AG08395 (cell line): ENCODE data around the gene CHN2.
A peak's percentile ranks its signal among the peaks of the same experiment; 100 is the strongest.

ENCODE experiments used
- DNase-seq: peaks from one replicate; pipeline ENCODE4 v3.0.0; 2012; ENCODE audit warnings: mixed read lengths, low spot score

The CHN2 gene

DNA sequence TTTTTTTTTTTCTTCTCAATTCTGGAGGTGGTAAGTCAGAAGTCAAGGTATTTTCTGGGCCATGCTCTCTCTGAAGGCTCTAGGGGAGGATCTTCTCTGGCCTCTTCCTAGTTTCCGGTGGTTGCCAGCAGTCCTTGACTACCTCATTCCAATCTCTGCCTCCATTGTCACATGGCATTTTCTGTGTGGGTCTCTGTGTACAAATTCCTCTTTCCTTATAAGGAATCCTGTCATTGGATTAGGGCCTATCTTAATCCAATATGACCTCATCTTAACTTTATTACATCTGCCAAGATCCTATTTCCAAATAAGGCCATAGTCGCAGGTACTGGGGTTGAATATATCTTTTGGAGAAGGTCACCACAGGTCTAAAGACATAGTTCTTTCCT lies 239.8 kb downstream of the CHN2 start:
- DNase-seq: no peak

DNA sequence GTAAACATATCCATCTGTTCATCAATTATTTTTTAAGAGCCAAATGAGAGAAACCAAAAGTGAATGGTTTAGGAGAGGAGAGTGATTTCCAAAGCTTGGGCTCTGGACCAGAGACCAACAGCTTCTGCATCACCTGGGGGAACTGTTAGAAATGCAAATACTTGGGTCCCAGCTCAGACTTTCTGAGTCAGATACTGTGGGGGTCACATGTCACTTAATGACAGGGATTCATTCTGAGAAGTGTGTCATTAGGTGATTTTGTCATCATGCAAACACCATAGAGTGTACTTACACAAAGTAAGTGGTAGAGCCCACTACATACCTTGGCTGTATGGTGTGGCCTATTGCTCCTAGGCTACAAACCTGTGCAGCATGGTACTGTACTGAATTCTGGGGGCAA lies 240.6 kb downstream of the CHN2 start:
- no peak for DNase-seq

DNA sequence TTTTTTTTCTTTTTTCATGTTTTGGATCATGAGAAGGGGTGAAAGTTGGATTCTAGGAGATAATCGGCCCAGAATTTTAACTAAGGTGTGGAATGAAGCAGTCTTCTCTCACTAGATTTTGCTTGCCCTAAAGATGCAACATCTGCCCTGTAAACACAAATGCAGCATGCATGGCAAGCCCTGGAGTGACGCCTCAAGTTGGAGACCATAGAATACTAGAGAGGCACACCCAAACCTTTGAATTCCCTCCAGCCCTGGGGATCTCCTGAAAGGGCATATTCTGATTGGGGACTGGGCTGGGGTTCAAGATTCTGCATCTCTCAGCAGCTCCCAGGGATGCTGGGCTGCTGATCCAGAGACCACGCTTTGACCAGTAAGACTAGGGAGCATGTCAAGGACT lies 241.3 kb downstream of the CHN2 start:
- no peak for DNase-seq

DNA sequence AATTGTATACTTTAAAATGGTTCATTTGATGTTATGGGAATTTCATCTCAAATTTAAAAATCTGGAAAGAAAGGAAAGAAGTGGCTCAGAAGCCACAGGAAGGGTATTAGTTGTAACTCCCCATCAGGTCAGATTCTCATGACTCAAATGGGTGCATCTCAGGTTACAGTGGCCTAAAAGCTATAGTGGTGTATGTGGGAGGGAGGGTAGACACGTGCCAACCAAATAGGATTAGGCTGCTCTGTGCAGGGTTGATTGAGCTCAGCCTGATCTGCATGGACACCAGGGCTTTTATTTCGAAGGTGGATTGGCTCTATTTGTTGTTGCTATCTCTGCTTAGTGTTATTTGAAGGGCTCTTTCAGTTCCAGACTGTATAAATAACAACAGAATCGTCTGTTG lies 247.6 kb downstream of the CHN2 start:
- no peak for DNase-seq

DNA sequence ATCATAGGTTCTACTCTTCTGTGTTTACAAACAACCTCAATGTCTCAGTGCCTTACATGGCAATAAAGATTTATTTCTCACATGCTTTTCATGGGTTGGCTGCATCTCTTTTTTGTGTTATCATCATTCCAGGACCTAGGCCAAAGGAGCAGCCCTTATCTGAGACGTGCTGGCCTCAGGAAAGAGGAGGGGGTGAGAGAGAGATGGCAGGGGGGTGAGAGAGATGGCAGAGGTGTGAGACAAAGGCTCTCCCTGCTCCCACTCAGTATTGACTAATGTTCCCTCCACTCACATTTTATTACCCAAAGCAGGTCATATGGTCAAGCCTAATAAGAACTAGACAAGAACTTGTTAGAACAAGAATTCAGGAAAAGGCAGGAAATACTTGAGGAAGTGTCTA lies 249.0 kb downstream of the CHN2 start:
- DNase-seq: no peak

DNA sequence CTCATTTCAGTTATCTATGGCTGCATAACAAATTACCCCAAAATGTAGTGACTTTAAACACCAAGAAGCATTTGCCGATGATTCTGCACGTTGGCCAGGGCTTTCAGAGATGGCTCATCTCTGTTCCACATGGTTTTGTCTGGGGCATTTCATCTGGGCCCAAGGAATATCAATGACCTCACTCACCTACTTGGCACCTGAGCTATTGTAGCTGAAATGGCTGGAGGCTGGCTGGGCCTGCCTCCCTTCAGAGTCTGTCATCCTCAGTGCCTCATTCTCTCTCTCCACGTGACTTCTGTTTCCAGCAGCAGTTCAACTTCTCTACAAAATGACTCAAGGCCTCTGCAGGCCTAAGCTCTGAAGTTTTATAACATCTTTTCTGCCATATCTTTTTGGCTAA lies 249.7 kb downstream of the CHN2 start:
- DNase-seq: no peak

DNA sequence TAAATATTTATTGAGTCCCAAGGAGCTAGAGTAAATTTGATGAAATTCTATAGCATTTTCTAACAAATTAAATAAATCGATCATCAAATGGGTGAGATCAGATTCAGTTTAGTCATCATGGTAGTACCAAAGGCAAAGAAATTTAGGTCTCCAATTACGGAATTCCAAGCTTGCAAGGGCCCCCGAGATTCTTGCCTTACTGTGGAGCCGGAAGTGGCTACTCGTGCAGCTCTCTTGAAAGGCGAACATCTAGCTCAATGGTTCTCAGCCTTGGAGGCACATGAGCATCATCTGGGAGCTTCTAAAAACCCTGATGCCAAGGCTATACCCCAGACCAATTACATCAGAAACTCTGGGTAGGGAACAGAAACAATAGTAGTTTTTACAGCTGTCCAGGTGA lies 251.2 kb downstream of the CHN2 start:
- no peak for DNase-seq

DNA sequence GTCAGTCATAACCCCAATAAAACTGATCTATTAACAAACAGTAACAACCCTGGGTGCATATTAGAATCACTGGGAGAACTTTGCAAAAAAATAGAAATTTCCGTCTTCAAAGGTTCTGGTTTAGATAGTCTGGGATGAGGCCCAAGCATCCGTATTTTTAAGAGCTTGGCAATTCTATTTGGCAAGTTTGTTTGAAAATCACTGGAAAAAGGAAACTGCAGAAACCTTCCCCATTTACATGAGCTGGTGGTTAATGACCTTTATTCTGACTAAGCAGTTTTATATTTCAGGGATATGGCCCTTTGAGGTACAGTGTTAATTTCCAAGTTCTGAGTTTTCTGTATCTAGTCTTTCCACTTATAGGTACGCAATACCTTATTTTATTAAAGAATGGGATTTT lies 253.3 kb downstream of the CHN2 start:
- no peak for DNase-seq

DNA sequence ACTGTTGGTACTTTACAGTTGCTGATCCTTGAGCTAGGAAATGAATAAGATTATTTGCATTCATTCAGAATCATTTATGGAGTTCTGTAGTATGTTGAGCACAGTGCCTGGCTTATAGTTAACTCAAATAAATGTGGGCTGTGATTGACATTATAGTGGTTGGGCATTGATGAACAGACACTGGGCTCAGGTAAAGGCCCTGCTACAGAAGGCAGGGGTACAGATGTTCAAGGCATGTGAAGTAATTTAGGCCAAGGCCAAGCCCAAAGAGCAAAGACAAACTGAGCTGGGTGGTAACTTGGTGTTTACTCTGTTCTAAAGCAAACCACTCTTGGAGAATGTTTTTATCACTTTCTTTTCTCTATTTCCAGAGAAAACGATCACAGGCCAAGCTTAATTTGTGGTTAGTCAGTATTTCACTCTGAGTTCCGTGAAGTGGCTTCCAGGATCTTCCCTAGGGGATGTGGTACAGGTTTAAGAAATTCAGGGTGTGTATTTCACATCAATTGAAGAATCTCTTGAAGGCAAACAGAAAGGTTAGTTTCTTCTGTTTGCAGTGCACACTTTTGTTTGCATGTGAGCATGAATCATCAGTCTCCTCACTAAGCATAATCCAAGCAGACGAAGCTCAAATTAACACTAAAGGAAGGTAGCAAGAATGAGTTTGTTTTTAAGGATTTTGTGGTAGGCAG lies 255.1 kb downstream of the CHN2 start:
- DNase-seq: no peak

DNA sequence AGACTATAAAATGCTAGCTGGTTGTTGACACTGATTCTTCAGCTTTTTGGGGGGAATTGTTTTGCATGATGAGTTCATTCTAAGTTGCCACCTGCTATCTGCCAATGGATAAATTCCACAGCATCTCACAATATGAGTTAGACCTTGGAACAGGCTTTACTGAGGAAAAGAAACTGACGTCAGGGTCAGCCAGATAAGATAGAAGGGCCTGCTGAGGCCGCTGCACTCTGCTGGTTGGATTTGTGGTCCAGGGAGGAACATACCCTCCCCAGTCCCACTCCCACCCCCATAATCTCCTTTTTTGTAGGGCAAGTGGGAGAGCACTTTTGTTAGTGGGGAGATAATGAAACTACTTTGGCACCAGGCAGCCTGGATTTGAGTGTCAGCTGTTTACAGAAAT lies 258.4 kb downstream of the CHN2 start:
- no peak for DNase-seq

DNA sequence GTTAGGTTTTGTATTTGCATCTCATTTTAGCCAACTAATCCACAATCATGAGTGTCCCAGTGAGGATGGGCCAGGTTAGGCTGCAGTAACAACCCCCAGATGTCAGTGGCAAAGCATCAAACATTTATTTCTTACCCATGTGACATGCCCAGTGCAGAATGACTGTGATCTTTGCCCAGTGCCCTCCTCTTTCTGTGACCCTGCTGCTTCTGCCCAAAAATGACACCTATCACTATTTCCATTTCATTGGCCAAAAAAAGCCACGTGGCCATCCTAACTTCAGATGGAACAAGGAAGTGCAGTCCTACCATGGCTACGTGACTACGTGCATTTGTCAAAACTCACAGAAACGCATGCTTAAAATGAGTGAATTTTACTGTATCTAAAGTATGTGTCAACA lies 259.9 kb downstream of the CHN2 start:
- no peak for DNase-seq

DNA sequence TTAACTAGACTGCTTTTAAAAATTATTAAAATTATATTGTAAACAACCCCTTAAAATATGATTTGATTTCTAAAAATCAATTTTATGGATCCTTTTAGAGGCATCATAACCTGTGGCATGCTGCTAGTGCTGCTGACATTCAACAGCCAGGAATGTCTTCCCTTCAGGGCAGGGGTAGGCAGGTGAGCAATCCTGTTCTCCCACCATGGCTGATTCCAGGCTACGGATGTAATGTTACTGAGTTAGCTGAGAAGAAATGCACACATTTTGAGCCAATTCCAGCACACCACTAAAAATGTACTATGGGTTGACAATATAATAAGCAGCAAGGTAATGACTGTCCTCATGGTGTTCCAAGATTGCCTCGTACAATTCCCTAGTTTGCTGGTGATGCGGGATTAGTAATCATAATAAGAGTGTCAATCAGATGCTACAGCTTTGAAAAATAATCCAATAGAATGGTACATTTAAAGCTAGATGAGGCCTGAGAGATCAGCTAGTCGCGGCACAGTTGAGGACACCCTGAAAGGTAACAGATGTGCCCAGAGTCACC lies 260.4 kb downstream of the CHN2 start:
- DNase-seq: no peak

DNA sequence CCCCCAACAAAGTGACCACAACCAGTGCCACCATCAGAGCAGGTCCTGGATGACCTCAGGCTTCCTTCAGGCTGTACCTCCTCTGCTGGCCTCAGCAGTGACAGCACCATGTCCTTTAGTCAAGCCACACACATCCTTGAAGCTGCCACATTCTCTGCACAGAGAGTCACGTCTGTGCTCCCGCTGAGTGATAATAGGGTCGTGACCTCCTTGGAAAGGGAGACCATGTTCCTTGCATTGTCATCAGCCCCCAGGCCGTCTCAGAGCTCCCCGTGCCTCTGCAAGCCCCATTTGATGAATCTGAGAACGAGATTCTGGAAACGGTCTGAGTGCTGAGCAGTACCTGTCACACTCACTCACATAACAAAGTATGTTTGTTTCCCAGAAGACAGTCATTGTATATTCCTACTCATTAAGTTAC lies 262.6 kb downstream of the CHN2 start:
- DNase-seq: no peak

DNA sequence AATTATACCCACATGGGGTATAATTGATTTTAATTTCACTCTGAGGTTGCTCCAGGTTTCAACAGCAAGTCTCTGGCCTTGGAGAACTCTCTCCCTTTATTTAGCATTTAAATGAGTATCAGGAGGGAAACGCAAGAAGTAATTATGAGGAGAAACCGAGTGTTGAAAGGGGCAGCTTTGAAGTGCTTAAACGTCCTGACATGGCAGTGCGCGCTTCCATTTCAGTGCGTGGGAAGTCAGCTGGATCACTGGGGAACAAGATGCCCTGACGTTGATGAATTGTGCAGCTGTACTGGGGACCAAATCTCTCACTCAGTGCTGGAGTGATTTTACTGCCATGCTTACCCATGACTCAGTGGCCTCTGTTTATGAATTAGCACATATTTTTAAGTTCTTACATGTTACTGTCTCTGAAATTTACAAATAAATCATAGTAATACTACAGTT lies 263.0 kb downstream of the CHN2 start:
- DNase-seq: peak; percentile 26

DNA sequence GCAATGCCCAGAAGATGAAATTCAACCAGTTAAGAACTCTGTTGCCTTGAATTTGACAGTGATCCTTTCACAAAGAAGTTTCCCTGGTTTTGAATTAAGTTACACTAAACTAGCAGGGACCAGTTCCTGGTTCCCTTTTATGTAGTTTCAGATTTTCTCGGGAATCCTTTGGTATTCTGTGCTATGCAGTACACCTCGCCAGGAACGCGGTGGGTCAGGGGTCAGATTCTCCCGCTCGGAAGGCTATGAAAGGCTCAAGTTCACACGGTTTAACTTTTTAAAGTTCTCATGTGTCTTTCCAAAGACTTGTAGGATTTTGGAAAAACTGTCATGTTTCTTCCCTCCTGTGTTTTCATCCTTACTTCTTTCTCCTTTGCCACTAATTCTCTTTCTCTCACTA lies 264.4 kb downstream of the CHN2 start:
- no peak for DNase-seq

DNA sequence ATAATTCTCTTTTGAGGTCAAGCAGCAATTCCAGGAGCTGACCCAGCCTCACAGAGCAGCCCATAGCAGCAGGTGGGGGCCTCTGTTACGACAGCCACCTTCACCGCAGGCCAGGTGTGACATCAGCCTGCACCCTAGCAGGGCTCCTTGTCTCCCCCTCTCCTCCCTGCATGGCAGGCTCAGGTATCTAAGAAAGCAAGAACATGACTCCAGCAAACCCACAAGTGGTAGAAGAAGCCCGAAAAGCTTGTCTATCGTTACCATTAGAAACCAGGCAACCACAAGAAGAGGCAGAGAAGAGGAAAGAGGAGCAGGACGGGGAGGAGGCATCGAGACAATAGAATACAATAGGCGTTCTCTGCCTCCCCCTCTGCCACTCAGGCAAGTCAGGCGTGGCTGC lies 265.0 kb downstream of the CHN2 start:
- no peak for DNase-seq

DNA sequence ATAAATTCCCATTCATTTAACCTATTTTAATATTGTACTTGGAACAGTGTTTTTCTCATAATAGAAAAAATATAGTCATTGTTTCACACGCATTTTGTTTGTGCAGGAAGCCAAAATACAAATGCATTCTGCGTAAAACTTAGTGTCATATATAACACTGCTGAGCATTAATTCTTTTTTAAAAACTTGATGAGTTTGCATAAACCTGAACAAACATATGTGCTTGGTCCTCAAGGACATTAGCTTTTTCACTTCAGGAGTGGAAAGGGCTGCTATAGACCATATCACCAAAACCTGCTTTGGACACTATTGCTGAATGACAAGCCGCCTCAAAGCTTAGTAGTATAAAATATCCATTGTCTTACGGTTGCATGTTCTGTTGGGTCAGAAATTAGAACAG lies 267.4 kb downstream of the CHN2 start:
- DNase-seq: no peak

DNA sequence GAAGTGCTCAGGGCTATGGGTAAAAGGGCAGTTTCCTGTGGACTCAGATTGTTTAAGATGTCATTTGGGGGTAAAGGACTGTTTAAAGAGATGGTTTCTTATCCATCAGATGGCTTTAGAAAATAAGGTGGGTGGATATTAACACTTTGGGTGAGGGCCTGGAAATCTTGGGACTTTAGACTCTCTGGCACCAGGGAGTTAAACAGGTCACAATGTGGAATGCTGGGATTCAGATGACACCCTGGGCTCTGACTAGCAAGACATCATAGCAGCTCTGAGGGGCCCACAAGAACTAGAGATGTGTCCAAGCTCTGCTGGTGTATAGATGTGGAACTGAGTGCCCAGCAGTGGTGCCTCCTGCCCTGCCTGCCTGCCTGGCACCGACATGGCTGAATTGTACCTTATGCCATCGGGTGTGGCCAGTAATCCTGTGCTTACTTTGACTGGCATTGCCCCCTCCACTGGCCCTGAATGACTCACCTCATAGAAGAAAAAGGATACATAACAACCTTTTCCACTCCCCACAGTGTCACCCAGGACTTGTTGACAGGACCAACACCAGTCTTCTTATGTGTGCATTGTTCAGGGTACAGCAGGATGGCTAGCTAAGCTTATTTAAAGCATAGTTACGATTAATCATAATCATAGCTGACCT lies 269.1 kb downstream of the CHN2 start:
- DNase-seq: no peak

DNA sequence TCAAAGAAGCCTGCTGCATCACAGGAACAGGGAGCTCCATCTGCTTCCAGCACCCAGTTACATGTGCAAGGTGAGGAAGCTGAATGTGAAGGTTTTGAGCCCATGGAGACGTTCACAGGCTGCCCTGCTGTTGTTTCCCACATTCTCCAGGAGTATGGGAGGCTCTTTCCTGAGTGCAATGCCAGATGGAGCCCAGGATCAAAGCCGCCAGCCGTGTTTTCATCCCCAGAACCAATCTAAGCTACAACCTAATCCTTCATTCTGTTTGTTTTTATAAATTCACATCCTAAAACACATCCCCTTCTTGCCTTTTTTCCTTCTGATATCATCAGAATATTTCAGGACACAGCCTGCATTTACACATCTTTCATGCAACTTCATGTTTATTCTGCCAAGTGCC lies 270.2 kb downstream of the CHN2 start:
- no peak for DNase-seq

DNA sequence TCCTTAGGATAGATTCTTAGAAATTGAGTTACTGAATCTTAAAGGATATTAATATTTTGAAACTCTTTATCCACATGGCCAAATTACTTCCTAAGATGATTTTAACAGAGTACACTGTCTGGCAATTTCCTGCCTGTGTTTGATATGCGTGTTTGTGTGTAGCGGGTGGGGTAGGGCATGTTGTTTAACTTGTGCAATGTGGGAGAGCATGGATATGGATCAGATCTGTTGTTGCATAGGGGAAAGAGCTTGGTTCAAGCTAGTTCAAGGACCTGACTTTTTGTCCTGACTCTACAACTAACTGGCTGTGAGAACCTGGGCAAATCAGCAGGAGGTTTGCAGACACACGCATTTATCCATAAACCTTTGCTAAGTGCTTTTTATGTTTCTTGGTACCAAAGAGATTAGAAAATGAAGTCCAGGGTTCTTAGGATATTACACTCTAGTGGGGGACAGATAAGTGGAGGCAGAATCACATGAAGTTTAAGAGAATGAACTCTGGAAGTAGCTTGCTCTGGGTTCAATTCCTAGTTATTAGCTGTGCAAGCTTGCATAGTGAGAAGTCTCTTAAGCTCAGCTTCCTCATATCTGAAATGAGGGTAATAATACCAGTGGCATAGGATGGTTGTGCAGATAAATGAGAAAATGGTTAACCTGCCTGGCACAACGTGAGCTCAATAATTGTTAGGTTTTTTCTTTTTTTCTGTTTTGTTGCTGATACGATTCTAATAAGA lies 272.8 kb downstream of the CHN2 start:
- no peak for DNase-seq

DNA sequence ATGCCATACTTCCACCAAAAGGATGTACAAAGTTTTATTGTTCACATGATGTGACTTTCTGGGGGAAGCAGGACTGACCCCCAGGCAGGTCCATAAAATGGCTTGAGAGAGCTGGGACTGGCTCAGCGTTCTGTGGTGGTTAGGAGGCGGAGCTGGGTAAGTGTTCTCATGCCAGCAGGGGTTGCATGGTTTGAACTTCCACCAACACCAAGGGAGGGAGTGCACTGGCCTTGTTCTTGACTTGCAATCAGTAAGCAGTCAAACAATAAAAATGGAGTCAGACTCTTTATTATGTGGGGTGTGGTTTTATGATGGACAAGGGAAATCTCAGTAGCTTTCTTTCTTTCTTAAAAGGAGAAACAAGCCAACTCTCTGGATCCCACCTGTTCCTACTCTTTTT lies 273.6 kb downstream of the CHN2 start:
- no peak for DNase-seq

DNA sequence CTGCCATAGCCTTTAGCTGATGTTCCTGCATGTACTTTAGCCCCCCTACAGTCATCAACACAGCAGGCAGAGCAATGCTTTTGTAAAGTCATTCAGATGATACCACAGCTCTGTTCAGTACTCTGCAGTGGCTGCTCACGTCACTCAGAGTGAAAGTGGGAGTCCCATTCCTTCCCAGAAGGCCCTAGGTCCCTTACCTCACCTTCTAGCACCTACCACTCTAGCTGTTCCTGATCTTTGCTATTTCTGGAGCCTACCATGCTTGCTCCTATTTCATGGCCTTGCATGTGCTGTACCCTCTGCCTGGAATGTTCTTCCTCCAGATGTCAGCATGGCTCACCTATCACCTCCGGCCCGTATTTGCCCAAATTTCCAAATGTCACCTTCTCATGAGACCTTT lies 274.7 kb downstream of the CHN2 start:
- no peak for DNase-seq

DNA sequence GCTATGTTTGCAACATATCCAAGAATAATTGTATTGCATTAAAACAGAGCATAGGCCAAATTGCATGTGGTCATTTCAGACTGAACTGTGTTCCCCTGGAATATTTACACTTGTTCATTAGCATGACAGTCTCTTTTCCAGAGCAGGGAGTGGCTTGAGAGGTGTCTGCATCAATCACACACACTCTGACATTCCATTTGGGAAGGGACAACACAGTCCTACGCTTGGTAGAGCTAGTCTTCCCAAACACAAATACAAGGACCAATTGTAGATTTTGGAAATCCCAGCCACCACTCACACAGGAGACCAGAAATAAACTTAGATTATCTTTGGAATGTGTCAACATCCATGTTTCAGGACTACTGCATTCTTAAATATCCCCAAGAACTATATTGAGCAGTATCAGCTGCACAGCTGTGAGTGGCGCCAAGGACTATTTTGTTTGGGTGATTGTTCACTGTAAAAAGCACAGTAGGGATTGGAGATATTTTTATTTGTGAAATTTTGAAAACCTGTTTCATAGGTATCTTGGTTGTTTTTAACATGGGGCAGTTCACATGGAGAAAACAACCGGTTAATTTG lies 275.5 kb downstream of the CHN2 start:
- no peak for DNase-seq
